ENCODE results near the gene SLC17A4. TPM values are rescaled to one million over a fixed set of nuclear protein-coding genes. Genes with fewer than 3 reads are reported as not detected.

The SLC17A4 gene
- total RNA-seq, 1 experiment from 2014 or later: not detected

DNA sequence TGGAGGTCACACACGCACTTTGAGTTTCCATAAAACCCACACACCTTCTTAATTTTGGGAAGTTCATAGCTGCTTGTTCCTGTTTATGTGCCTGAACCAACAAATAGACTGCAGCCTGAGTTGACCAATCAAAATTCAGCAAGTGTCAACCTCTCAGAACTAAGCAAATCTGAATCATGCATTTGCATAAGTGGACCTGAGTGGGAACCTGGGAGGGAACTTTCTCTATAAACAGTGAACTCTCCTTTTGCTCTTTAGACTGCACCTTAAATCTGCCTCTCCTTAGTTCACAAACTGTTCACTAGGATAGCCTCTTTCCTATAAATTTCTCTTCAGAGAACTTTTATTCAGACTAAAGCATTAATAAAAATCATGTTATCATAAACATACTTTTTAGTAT, 39.4 kb downstream of the SLC17A4 start:
- intact Hi-C loops (cut with micrococcal nuclease): no loop called here
- POLR2A ChIA-PET (ENCODE audit: unreplicated experiment): no interaction called here
- CTCF ChIA-PET: interaction anchor here (0.8 kb wide), 1 partner anchor 96 kb away, joined by 4 read pairs; no protein-coding TSS in a partner anchor

DNA sequence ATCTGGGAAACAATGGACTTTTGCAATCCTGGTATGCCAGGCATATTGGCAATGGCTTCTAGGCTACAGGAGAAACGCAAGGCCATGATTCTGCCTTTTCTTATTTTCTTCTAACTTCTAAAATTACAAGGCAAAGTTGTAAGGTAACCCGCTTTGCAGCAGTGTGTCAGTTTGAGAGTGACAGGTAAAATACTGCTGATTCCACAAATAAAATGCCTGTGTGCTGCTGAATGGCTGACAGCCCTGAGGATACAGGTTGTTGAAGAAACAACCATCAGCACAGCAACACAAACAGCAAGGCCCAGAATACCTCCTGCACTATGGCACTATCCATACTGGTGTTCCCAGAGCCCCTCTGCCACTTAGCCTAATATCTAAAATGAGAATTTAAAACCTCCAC, 40.2 kb downstream of the SLC17A4 start:
- H3F3A ChIP-seq (ENCODE audit: low read length, unreplicated experiment): no peaks in the 10 kb centered on the region
- H3K4me3 ChIP-seq (ENCODE audit: low read length): no peak overlapping the region
- no peak for ATAC-seq
- peaks cover 43% of the 10 kb centered on the region for H3K27me3 ChIP-seq (ENCODE audit: low read length)
- H3K9me2 ChIP-seq (replicated peaks; ENCODE audit: low read length): no peaks in the 10 kb centered on the region
- H3K9me3 ChIP-seq (ENCODE audit: low read length): no peaks in the 10 kb centered on the region
- ChIA-PET CTCF (no interaction called here), POLR2A (ENCODE audit: unreplicated experiment) (no interaction called here)
- no peak overlapping the region for H3K9ac ChIP-seq (ENCODE audit: low read length)
- H3K36me3 ChIP-seq (ENCODE audit: low read depth, low read length): no peaks in the 10 kb centered on the region
- H3K27ac ChIP-seq (ENCODE audit: low read length): no peak overlapping the region
- DNase-seq: no peak
- no peaks in the 10 kb centered on the region for H3K79me2 ChIP-seq (ENCODE audit: low read length)
- H3K4me1 ChIP-seq (ENCODE audit: insufficient read depth, low read length): no peaks in the 10 kb centered on the region
- no peak overlapping the region for H2AFZ ChIP-seq (ENCODE audit: low read length)
- no peak overlapping the region for H3K4me2 ChIP-seq (ENCODE audit: low read length)
- BruUV-seq (replicated peaks): no TSS peak
- intact Hi-C loops (cut with micrococcal nuclease): no loop called here
- no peaks in the 10 kb centered on the region for H4K20me1 ChIP-seq (ENCODE audit: low read length)
- TF ChIP-seq EZH2 (IDR thresholded peaks at IDR 0.05; ENCODE audit: low read length, unreplicated experiment) (no peak), EZH2phosphoT487 (IDR thresholded peaks at IDR 0.05; ENCODE audit: borderline replicate concordance, low read length) (no peak)
- TF ChIP-seq, protein P1, sequence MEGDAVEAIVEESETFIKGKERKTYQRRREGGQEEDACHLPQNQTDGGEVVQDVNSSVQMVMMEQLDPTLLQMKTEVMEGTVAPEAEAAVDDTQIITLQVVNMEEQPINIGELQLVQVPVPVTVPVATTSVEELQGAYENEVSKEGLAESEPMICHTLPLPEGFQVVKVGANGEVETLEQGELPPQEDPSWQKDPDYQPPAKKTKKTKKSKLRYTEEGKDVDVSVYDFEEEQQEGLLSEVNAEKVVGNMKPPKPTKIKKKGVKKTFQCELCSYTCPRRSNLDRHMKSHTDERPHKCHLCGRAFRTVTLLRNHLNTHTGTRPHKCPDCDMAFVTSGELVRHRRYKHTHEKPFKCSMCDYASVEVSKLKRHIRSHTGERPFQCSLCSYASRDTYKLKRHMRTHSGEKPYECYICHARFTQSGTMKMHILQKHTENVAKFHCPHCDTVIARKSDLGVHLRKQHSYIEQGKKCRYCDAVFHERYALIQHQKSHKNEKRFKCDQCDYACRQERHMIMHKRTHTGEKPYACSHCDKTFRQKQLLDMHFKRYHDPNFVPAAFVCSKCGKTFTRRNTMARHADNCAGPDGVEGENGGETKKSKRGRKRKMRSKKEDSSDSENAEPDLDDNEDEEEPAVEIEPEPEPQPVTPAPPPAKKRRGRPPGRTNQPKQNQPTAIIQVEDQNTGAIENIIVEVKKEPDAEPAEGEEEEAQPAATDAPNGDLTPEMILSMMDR (conservative IDR thresholded peaks at IDR 0.05; ENCODE audit: low read depth, low read length): no peak

More for the DNA sequence above, 39.4 kb downstream of the SLC17A4 start:
- no peaks in the 10 kb centered on the region for H4K20me1 ChIP-seq (ENCODE audit: low read length)
- ATAC-seq: no peak
- H3K79me2 ChIP-seq (ENCODE audit: low read length): no peaks in the 10 kb centered on the region
- TF ChIP-seq EZH2phosphoT487 (IDR thresholded peaks at IDR 0.05; ENCODE audit: borderline replicate concordance, low read length) (no peak), EZH2 (IDR thresholded peaks at IDR 0.05; ENCODE audit: low read length, unreplicated experiment) (no peak)
- TF ChIP-seq, protein P1 (conservative IDR thresholded peaks at IDR 0.05; ENCODE audit: low read depth, low read length): no peak
- no TSS peak for BruUV-seq (replicated peaks)
- H3K4me3 ChIP-seq (ENCODE audit: low read length): no peak overlapping the region
- no peaks in the 10 kb centered on the region for H3K9me2 ChIP-seq (replicated peaks; ENCODE audit: low read length)
- H3K36me3 ChIP-seq (ENCODE audit: low read depth, low read length): no peaks in the 10 kb centered on the region
- H2AFZ ChIP-seq (ENCODE audit: low read length): no peak overlapping the region
- H3K4me1 ChIP-seq (ENCODE audit: insufficient read depth, low read length): no peaks in the 10 kb centered on the region
- H3K27me3 ChIP-seq (ENCODE audit: low read length): peaks cover 40% of the 10 kb centered on the region
- no peaks in the 10 kb centered on the region for H3F3A ChIP-seq (ENCODE audit: low read length, unreplicated experiment)
- no peaks in the 10 kb centered on the region for H3K9me3 ChIP-seq (ENCODE audit: low read length)
- DNase-seq: no peak
- H3K27ac ChIP-seq (ENCODE audit: low read length): no peak overlapping the region
- no peak overlapping the region for H3K4me2 ChIP-seq (ENCODE audit: low read length)
- H3K9ac ChIP-seq (ENCODE audit: low read length): no peak overlapping the region

DNA sequence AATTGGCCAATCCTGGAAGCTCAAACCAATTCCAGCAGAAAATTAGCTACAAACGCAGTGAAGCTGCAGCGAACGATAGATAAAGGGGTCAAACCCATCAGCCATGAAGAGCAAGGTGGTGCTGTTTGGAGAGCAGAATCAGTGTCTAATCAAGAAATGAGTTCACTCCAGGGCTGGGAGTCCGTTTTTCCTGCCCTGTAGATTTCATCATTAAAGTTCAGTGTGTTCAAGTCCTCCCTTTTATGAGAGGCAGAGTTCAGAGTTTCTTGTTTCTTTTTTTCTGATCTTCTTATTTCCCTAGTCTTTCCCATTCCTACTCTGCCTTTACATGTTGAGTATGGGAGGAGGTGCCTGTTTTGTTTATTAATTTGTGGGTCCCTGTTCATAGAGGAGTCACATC, 46.9 kb downstream of the SLC17A4 start:
- Histone ChIP-seq H3K79me2 (ENCODE audit: low read length) (no peaks in the 10 kb centered on the region), H3K4me3 (ENCODE audit: low read length) (no peak overlapping the region), H3K36me3 (ENCODE audit: low read depth, low read length) (no peaks in the 10 kb centered on the region), H3K9me3 (ENCODE audit: low read length) (no peaks in the 10 kb centered on the region), H2AFZ (ENCODE audit: low read length) (no peak overlapping the region), H4K20me1 (ENCODE audit: low read length) (no peaks in the 10 kb centered on the region), H3K9me2 (replicated peaks; ENCODE audit: low read length) (no peaks in the 10 kb centered on the region), H3K9ac (ENCODE audit: low read length) (no peak overlapping the region), H3F3A (ENCODE audit: low read length, unreplicated experiment) (no peaks in the 10 kb centered on the region), H3K27ac (ENCODE audit: low read length) (no peak overlapping the region), H3K4me2 (ENCODE audit: low read length) (no peak overlapping the region), H3K27me3 (ENCODE audit: low read length) (peaks cover 47% of the 10 kb centered on the region), H3K4me1 (ENCODE audit: insufficient read depth, low read length) (no peaks in the 10 kb centered on the region)
- BruUV-seq (replicated peaks): no TSS peak
- ATAC-seq: no peak
- ChIA-PET CTCF (no interaction called here), POLR2A (ENCODE audit: unreplicated experiment) (no interaction called here)
- TF ChIP-seq, protein P1 (conservative IDR thresholded peaks at IDR 0.05; ENCODE audit: low read depth, low read length): no peak
- TF ChIP-seq EZH2 (IDR thresholded peaks at IDR 0.05; ENCODE audit: low read length, unreplicated experiment): no peak
- no peak for TF ChIP-seq EZH2phosphoT487 (IDR thresholded peaks at IDR 0.05; ENCODE audit: borderline replicate concordance, low read length)
- DNase-seq: no peak
- intact Hi-C loops (cut with micrococcal nuclease): no loop called here

Data from PC-3 (cell line).